OCI-LY1 (cell line): ENCODE measurements around the gene GFOD2.

Experiments
- H2AFZ ChIP-seq: fragments of 200-600 bp; sonication (generic), shearing (Covaris generic); 2 replicates; pipeline ENCODE4 v1.6.0; 2014; ENCODE audit warnings: antibody characterized with exemption, mild to moderate bottlenecking, low read length
- H3F3A ChIP-seq: fragments of 200-600 bp; sonication (generic), shearing (Covaris generic); 2 replicates; pipeline ENCODE4 v1.6.0; 2014; ENCODE audit warnings: mild to moderate bottlenecking, antibody characterized with exemption, low read length, moderate library complexity; ENCODE audit not compliant: insufficient read depth
- H3K27ac ChIP-seq: fragments of 200-600 bp; sonication (generic); 2 replicates; pipeline ENCODE4 v1.5.1; 2014; ENCODE audit warnings: low read length, mixed run types, mild to moderate bottlenecking, low read depth; ENCODE audit not compliant: poor library complexity, severe bottlenecking
- H3K27me3 ChIP-seq: fragments of 200-600 bp; sonication (generic); 2 replicates; pipeline ENCODE4 v1.6.0; 2014; ENCODE audit warnings: antibody characterized with exemption, mild to moderate bottlenecking, low read length, moderate library complexity; ENCODE audit not compliant: insufficient read depth
- H3K36me3 ChIP-seq: fragments of 200-600 bp; sonication (generic); 2 replicates; pipeline ENCODE4 v1.6.1; 2014; ENCODE audit warnings: mild to moderate bottlenecking, antibody characterized with exemption, low read length, moderate library complexity, mixed read lengths; ENCODE audit not compliant: insufficient read depth
- H3K4me1 ChIP-seq: fragments of 200-600 bp; sonication (generic); 2 replicates; pipeline ENCODE4 v1.5.1; 2014; ENCODE audit warnings: mild to moderate bottlenecking, low read length, moderate library complexity; ENCODE audit not compliant: insufficient read depth, severe bottlenecking
- H3K4me2 ChIP-seq: fragments of 200-600 bp; sonication (generic), shearing (Covaris generic); 2 replicates; pipeline ENCODE4 v1.6.1; 2014; ENCODE audit warnings: low read length
- H3K4me3 ChIP-seq: fragments of 200-600 bp; sonication (generic); 2 replicates; pipeline ENCODE4 v1.5.1; 2014; ENCODE audit warnings: low read length, low read depth, mild to moderate bottlenecking, mixed read lengths; ENCODE audit not compliant: poor library complexity, severe bottlenecking
- H3K79me2 ChIP-seq: fragments of 200-600 bp; shearing (Covaris generic); 2 replicates; pipeline ENCODE4 v1.6.1; 2016; ENCODE audit warnings: mixed run types, low read length, mixed read lengths; ENCODE audit not compliant: insufficient read depth
- H3K9ac ChIP-seq: fragments of 200-600 bp; sonication (generic), shearing (Covaris generic); 2 replicates; pipeline ENCODE4 v1.6.1; 2014; ENCODE audit warnings: mild to moderate bottlenecking, low read length, mixed read lengths
- H3K9me2 ChIP-seq: fragments of 200-600 bp; sonication (generic), shearing (Covaris generic); 2 replicates; pipeline ENCODE4 v1.6.1; 2014; ENCODE audit warnings: low read depth, mild to moderate bottlenecking, low read length, mixed read lengths
- H3K9me3 ChIP-seq: fragments of 200-600 bp; shearing (Covaris generic); 2 replicates; pipeline ENCODE4 v1.6.1; 2014; ENCODE audit warnings: low read length, mixed read lengths
- H4K20me1 ChIP-seq: fragments of 200-600 bp; sonication (generic), shearing (Covaris generic); 2 replicates; pipeline ENCODE4 v1.6.0; 2016; ENCODE audit warnings: mild to moderate bottlenecking, low read length; ENCODE audit not compliant: insufficient read depth
- EZH2 ChIP-seq: fragments of 200-600 bp; sonication (generic), shearing (Covaris generic); IDR thresholded peaks from 2 replicates; pipeline ENCODE4 v1.8.0; 2017; ENCODE audit warnings: borderline replicate concordance, mixed run types, mild to moderate bottlenecking, antibody characterized with exemption, low read length, moderate library complexity, mixed read lengths
- TF ChIP-seq, protein P1 (sequence below): fragments of 200-600 bp; sonication (generic), shearing (Covaris generic); IDR thresholded peaks from 2 replicates; pipeline ENCODE4 v1.5.1; 2017; ENCODE audit warnings: mild to moderate bottlenecking, antibody characterized with exemption, low read length, moderate library complexity, mixed read lengths

GFOD2 gene

DNA sequence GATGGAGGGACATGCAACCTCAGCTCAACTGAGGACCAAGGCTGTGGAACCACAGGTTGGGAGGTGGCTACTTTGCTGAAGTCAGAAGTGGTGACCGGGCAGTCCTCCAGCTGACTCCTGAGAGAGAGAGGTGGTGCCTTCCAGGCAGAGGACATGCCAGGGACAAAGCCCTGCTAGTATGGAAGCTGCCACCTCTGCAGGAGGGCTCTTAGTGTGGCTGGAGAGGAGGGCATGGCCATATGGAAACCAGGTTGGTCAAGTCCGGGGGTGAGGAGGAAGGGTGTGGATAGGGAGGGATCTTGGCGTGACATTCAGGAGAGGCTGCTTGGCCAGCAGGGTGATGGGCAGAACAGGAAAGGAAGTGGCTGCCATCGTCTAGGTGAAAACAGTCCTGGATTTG, 46.8 kb downstream of the GFOD2 start:
- H3K9me2 ChIP-seq = no peaks in the 10 kb centered on the region
- no peaks in the 10 kb centered on the region for H4K20me1 ChIP-seq
- TF ChIP-seq, protein P1, sequence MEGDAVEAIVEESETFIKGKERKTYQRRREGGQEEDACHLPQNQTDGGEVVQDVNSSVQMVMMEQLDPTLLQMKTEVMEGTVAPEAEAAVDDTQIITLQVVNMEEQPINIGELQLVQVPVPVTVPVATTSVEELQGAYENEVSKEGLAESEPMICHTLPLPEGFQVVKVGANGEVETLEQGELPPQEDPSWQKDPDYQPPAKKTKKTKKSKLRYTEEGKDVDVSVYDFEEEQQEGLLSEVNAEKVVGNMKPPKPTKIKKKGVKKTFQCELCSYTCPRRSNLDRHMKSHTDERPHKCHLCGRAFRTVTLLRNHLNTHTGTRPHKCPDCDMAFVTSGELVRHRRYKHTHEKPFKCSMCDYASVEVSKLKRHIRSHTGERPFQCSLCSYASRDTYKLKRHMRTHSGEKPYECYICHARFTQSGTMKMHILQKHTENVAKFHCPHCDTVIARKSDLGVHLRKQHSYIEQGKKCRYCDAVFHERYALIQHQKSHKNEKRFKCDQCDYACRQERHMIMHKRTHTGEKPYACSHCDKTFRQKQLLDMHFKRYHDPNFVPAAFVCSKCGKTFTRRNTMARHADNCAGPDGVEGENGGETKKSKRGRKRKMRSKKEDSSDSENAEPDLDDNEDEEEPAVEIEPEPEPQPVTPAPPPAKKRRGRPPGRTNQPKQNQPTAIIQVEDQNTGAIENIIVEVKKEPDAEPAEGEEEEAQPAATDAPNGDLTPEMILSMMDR = no peak
- TF ChIP-seq EZH2 = no peak
- H3K9me3 ChIP-seq = no peaks in the 10 kb centered on the region
- H3K4me2 ChIP-seq = no peak overlapping the region
- H3K36me3 ChIP-seq = peaks cover 6% of the 10 kb centered on the region; the same call in 1 of the 2 replicates
- H3K79me2 ChIP-seq = no peaks in the 10 kb centered on the region
- H3K27ac ChIP-seq = no peak overlapping the region
- H2AFZ ChIP-seq = no peak overlapping the region
- no peaks in the 10 kb centered on the region for H3K27me3 ChIP-seq
- H3K4me3 ChIP-seq = no peak overlapping the region
- H3K9ac ChIP-seq = no peak overlapping the region
- no peaks in the 10 kb centered on the region for H3F3A ChIP-seq
- H3K4me1 ChIP-seq = peaks cover 35% of the 10 kb centered on the region

- Histone ChIP-seq H3K27me3 (no peaks in the 10 kb centered on the region), H3K9me3 (no peaks in the 10 kb centered on the region), H3K4me2 (no peak overlapping the region), H3F3A (no peaks in the 10 kb centered on the region), H3K36me3 (no peaks in the 10 kb centered on the region), H3K4me3 (no peak overlapping the region), H3K4me1 (peaks cover 46% of the 10 kb centered on the region), H2AFZ (no peak overlapping the region), H3K9me2 (no peaks in the 10 kb centered on the region), H4K20me1 (no peaks in the 10 kb centered on the region), H3K79me2 (no peaks in the 10 kb centered on the region), H3K9ac (no peak overlapping the region), H3K27ac (no peak overlapping the region)
- no peak for TF ChIP-seq EZH2
- TF ChIP-seq, protein P1 = no peak
These were observed 49.5 kb downstream of the GFOD2 start for GRCh38 chr16:67669499-67670101.

- H3K27ac ChIP-seq = peak overlapping the region; percentile 61
- peak overlapping the region; percentile 85; the same call in 1 of the 2 replicates for H3K4me2 ChIP-seq
These were observed 50.5 kb downstream of the GFOD2 start for GRCh38 chr16:67668495-67669157.

More at GRCh38 chr16:67668495-67669157, 50.5 kb downstream of the GFOD2 start:
- TF ChIP-seq, protein P1 = peak; percentile 56
- TF ChIP-seq EZH2 = no peak
- H4K20me1 ChIP-seq = no peaks in the 10 kb centered on the region
- no peak overlapping the region for H3K4me3 ChIP-seq
- H3K9me2 ChIP-seq = no peaks in the 10 kb centered on the region
- no peaks in the 10 kb centered on the region for H3K79me2 ChIP-seq
- H2AFZ ChIP-seq = no peak overlapping the region
- no peaks in the 10 kb centered on the region for H3K9me3 ChIP-seq
- H3K9ac ChIP-seq = peak overlapping the region; percentile 13; the same call in 1 of the 2 replicates
- H3K4me1 ChIP-seq = peaks cover 38% of the 10 kb centered on the region
- H3F3A ChIP-seq = no peaks in the 10 kb centered on the region
- no peaks in the 10 kb centered on the region for H3K27me3 ChIP-seq
- H3K36me3 ChIP-seq = no peaks in the 10 kb centered on the region; the same call in 1 of the 2 replicates
